Epithelial cell of esophagus (primary cell): ENCODE measurements around the gene WDR70.
"Not testable (repeated sequence)": the region's sequence is repeated elsewhere in the genome, so short reads cannot be mapped to it uniquely, and the experiment has no call there.

Source experiments
- DNase-seq: peaks from one replicate; pipeline ENCODE4 v3.0.0; 2010; ENCODE audit warnings: low read depth
- H3K4me3 ChIP-seq: 2 replicates; pipeline ENCODE4 v1.5.1; 2011; ENCODE audit warnings: mild to moderate bottlenecking, low read length, control low read depth
- CTCF ChIP-seq: IDR thresholded peaks from 2 replicates; pipeline ENCODE4 v1.5.1; 2011; ENCODE audit warnings: low read depth, mild to moderate bottlenecking, low read length, control low read depth, inconsistent platforms; ENCODE audit not compliant: insufficient read depth; ENCODE audit errors: missing control alignments

WDR70 gene

GRCh38 chr5:37787742-37788141 lies 408.6 kb downstream of the WDR70 start:
- DNase-seq = no peak
- H3K4me3 ChIP-seq = no peak overlapping the region
- TF ChIP-seq CTCF = no peak

GRCh38 chr5:37789991-37790390 lies 410.9 kb downstream of the WDR70 start:
- H3K4me3 ChIP-seq = no peak overlapping the region
- no peak for DNase-seq
- no peak for TF ChIP-seq CTCF

DNA sequence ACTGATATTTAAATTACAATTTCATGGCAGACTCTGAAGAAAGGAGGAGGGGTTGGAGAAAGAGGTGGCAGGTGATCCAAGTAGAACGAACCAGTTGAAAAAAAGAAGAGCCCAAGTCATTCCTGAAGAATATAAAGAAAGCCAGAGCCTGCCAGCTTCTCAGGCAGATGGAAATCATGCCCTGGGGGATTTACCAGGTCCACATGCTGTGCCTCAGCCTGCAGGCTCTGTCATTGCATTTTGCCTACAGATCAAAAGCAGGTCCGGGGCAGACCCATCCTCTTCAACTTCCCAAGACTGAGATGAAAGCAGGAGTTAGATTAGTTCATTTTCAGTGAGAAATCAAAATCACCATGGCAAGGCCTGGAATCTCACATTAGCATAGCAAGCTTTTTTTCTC lies 412.2 kb downstream of the WDR70 start:
- no peak overlapping the region for H3K4me3 ChIP-seq
- TF ChIP-seq CTCF = no peak
- DNase-seq = no peak

DNA sequence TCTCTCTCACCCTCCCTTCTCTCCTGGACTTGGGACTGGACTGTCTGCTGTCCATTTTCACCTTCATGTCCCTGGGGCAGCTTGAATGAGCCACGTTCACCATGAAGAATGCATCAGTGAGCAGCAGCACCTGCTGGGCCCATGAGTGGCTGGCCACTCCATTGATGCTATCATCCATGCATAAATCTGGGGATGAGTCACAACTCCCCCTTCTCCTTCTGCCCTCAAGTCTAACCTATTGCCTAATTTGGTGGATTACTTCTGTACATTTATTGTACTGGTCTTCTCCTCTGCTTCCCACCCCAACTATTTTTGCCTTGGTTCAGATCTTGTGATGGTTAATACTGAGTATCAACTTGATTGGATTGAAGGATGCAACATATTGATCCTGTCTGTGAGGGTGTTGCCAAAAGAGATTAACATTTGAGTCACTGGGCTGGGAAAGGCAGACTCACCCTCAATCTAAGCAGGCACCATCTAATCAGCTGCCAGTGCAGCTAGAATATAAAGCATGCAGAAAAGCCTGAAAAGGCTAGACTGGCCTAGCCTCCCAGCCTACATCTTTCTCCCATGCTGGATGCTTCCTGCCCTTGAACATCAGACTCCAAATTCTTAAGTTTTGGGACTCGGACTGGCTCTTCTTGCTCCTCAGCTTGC lies 414.0 kb downstream of the WDR70 start:
- DNase-seq = no peak
- no peak overlapping the region for H3K4me3 ChIP-seq
- no peak for TF ChIP-seq CTCF

DNA sequence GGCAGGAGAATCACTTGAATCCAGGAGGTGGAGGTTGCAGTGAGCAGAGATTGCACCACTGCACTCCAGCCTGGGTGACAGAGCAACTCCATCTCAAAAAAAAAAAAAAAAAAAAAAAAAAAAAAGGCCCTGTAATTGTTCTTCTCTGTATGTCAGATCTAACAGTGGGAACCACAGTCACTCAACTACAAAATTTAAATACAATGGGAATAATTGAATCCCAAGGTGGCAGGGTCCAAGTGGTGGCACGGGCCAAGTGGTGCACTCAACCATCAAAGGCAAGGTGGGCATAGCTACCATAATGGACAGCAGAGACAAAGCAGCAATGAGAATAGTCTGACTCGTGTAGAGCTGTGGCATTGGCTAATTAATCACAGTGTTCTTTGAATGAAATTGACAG lies 416.2 kb downstream of the WDR70 start:
- not testable (repeated sequence) for DNase-seq, H3K4me3 ChIP-seq

DNA sequence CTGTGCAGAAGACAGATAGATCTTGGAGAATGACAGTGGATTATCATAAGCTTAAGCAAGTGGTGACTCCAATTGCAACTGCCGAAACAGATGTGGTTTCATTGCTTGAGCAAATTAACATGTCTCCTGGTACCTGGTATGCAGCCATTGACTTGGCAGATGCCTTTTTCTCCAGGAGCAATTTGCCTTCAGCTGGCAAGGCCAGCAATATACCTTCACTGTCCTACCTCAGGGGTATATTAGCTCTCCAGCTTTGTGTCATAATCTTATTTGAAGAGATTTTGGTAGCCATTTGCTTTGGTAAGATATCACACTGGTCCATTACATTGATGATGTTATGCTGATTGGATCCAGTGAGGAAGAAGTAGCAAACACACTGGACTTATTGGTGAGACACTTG lies 417.3 kb downstream of the WDR70 start:
- not testable (repeated sequence) for DNase-seq, H3K4me3 ChIP-seq

- no peak overlapping the region for H3K4me3 ChIP-seq
- no peak for DNase-seq
- no peak for TF ChIP-seq CTCF
Measured at GRCh38 chr5:37799865-37800421, 420.8 kb downstream of the WDR70 start.

DNA sequence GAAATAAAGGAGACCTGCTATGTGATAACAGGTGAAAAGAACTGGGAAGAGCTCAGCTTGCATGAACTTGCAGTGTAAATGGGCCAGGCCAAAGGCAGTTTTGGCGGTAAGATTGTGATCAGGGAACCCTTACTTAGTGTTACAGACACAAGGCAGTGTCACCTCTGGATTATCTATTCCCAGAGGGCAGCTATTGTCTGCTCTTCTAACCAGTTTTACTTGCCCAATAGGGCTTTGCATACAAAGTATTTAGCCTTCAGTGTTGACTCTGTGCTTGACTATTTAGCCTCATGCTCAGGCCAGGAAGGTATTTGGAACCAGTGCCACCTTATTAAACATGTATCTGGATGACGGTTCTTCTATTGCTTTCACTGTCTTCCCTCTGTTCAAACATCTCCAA lies 422.4 kb downstream of the WDR70 start:
- no peak for TF ChIP-seq CTCF
- H3K4me3 ChIP-seq = no peak overlapping the region
- no peak for DNase-seq
